Heart right ventricle (tissue), 16 donors: ENCODE data around the gene PNRC2. TPM values are rescaled to one million over a fixed set of nuclear protein-coding genes. Genes with fewer than 3 reads are reported as not detected.
"Not testable (repeated sequence)": the region's sequence is repeated elsewhere in the genome, so short reads cannot be mapped to it uniquely, and the experiment has no call there.

Source experiments
- ATAC-seq, 8 donors: fragments of 200-7000 bp; cut with Tn5 transposase; one replicate each; pipeline ENCODE4 v1.9.1; 2020; ENCODE audit warnings: mild to moderate bottlenecking in 8 of 8, moderate library complexity in 8 of 8, moderate number of reproducible peaks in 1 of 8
- DNase-seq, 2 donors: peaks; one replicate each; pipeline ENCODE4 v3.0.0-alpha.2; 2020
- H3K27ac ChIP-seq, 10 donors: fragments of 200-600 bp; sonication (generic) in 2 of 10; one replicate each; pipeline versions ENCODE4 v1.5.0 to v1.8.0; 2020 to 2022; ENCODE audit warnings: mild to moderate bottlenecking in 3 of 10
- H3K27me3 ChIP-seq, 7 donors: fragments of 200-600 bp; one replicate each; pipeline ENCODE4 v1.8.0; 2021 to 2022; ENCODE audit warnings: mild to moderate bottlenecking in 2 of 7
- H3K36me3 ChIP-seq, 9 donors: fragments of 200-600 bp; sonication (generic) in 1 of 9; one replicate each; pipeline versions ENCODE4 v1.5.0 to v1.8.0; 2020 to 2022; ENCODE audit warnings: mild to moderate bottlenecking in 2 of 9
- H3K4me1 ChIP-seq, 9 donors: fragments of 200-600 bp; sonication (generic) in 1 of 9; one replicate each; pipeline versions ENCODE4 v1.5.0 to v1.8.0; 2020 to 2022; ENCODE audit warnings: mild to moderate bottlenecking in 4 of 9
- H3K4me3 ChIP-seq, 10 donors: fragments of 200-600 bp; sonication (generic) in 2 of 10; one replicate each; pipeline versions ENCODE4 v1.5.0 to v1.8.0; 2020 to 2022; ENCODE audit warnings: mild to moderate bottlenecking in 7 of 10, moderate library complexity in 2 of 10
- H3K9me3 ChIP-seq, 11 donors: fragments of 200-600 bp in 10 of 11; sonication (generic) in 2 of 11; one replicate each; pipeline versions ENCODE4 v1.5.0 to v1.8.0; 2013 to 2022; ENCODE audit warnings: mild to moderate bottlenecking in 2 of 11, control low read depth in 1 of 11, moderate library complexity in 1 of 11
- CTCF ChIP-seq, 9 donors: fragments of 200-600 bp; sonication (generic) in 2 of 9; IDR thresholded peaks; one replicate each; pipeline versions ENCODE4 v1.5.0 to v1.8.0; 2021 to 2022; ENCODE audit warnings: antibody characterized with exemption in 9 of 9, mild to moderate bottlenecking in 5 of 9, moderate library complexity in 1 of 9
- WGBS, 2 donors: extraction: QIAGEN DNeasy Blood & Tissue Kit; methylation state at CpG; one replicate each; pipeline ENCODE4 v1.1.7; 2013; ENCODE audit warnings: inconsistent platforms in 1 of 2; 5-methylcytosine and 5-hydroxymethylcytosine counted together
- intact Hi-C, 10 donors: fragments of 100-400 bp; cut with DNase I; formaldehyde crosslinking; loops; one replicate each; pipeline versions ENCODE4 v1.11.1 to v1.14.2; 2022
- polyA plus RNA-seq, 2 donors: library from polyadenylated mRNA; stranded (reverse); fragments of 200-250 nt; gene quantifications; one replicate each; pipeline ENCODE4 v1.2.3, GENCODE V29; 2013
- total RNA-seq, 10 donors: library from RNA; stranded (reverse); fragmentation: NEBNext Ultra II Directional in 3 of 10; extraction: Animal tissue kit (Norgen Biotek cat#: 25700) in 3 of 10; gene quantifications; one replicate each; pipeline versions ENCODE4 v1.2.1 to v1.2.4, GENCODE V29; 2021 to 2023
- donor health status: Arrhythmogenic right ventricular cardiomyopathy.
- donor health status: ischemic (EF 13 %, LVEDD 7.1; RV severe dilation, severe dysfunction).
- donor health status: healthy with polysubstance abuse.
- donor health status: DM: no; HTN: yes; CAD: no.
- donor health status: DM: no; HTN: no; CAD: no.
- donor health status: ischemic (EF 25% LVEDD 6.9; RV normal size, moderate dysfunction).
- donor health status: ischemic (EF 25% LVEDD 5.7; RV mildly dilated, moderate dysfunction).
- donor health status: healthy.
- donor health status: DM: yes; HTN: yes; CAD: no.
- donor health status: Ischemic cardiomyopathy.
- donor health status: ischemic (EF 35%, LVEDD 5.7; RV mildly dilated, moderate dysfunction).
- donor health status: nonischemic (EF 11% LVEDD 7.7; RV severe dilation, severe dysfunction).
- donor health status: DM: yes; HTN: yes; CAD: no.
- donor health status: PGD.
- donor health status: ischemic (EF 29% LVEDD 5.4; RV normal size, mild dysfunction).
- donor health status: nonischemic (EF 23%, LVEDD 6.1; RV moderate dilation, normal function).

The PNRC2 gene
- total and polyA plus RNA-seq, 12 donors: 58.4 to 129 (median 83.2) TPM

- Histone ChIP-seq H3K27me3 (no peaks in the 10 kb centered on the region), H3K4me1 (peaks cover 0 to 16% (median 8%) of the 10 kb centered on the region in 9 donors), H3K36me3 (no peaks in the 10 kb centered on the region), H3K27ac (no peak overlapping the region), H3K4me3 (no peak overlapping the region), H3K9me3 (no peaks in the 10 kb centered on the region)
- no peak for TF ChIP-seq CTCF (IDR thresholded peaks at IDR 0.05)
- DNase-seq (no peak), ATAC-seq (no peak)
- WGBS, 2 donors: 70 to 72% methylated on average over 5 of the region's 5 CpGs
- intact Hi-C loops: loop anchor here in 2 of 10 donors (5.0 kb wide), 1 partner anchor 33 kb away; no protein-coding TSS in a partner anchor
Observed at GRCh38 chr1:23984417-23985186, 25.0 kb downstream of the PNRC2 start.

- H3K4me3 ChIP-seq, H3K27me3 ChIP-seq, H3K9me3 ChIP-seq, ATAC-seq, intact Hi-C loops, H3K36me3 ChIP-seq, H3K4me1 ChIP-seq, DNase-seq, H3K27ac ChIP-seq: not testable (repeated sequence)
- WGBS, 2 donors: 96 to 99% methylated on average over 20 to 21 of the region's 23 CpGs
Observed at GRCh38 chr1:23987038-23987437, 27.4 kb downstream of the PNRC2 start.

- no peaks in the 10 kb centered on the region for H3K9me3 ChIP-seq
- no peak for TF ChIP-seq CTCF (IDR thresholded peaks at IDR 0.05)
- H3K4me1 ChIP-seq: peaks cover 0 to 6% (median 0%) of the 10 kb centered on the region in 9 donors
- intact Hi-C loops: no loop called here
- no peak overlapping the region for H3K27ac ChIP-seq
- no peaks in the 10 kb centered on the region for H3K36me3 ChIP-seq
- DNase-seq: no peak
- 64 to 68% methylated on average over 3 of the region's 3 CpGs for WGBS, 2 donors
- no peaks in the 10 kb centered on the region for H3K27me3 ChIP-seq
- no peak overlapping the region for H3K4me3 ChIP-seq
- no peak for ATAC-seq
Observed at GRCh38 chr1:23989263-23989662, 29.6 kb downstream of the PNRC2 start.

- intact Hi-C loops: not testable (repeated sequence)
- WGBS, 2 donors: 85 to 88% methylated on average over 13 of the region's 13 CpGs
Observed at GRCh38 chr1:23992011-23992410, 32.4 kb downstream of the PNRC2 start.

GRCh38 chr1:23995431-23995837 is 35.8 kb downstream of the PNRC2 start:
- no peak overlapping the region for H3K4me3 ChIP-seq
- TF ChIP-seq CTCF (IDR thresholded peaks at IDR 0.05): no peak
- no peaks in the 10 kb centered on the region for H3K4me1 ChIP-seq
- H3K27me3 ChIP-seq: no peaks in the 10 kb centered on the region
- ATAC-seq (no peak), DNase-seq (no peak)
- intact Hi-C loops: no loop called here
- no peaks in the 10 kb centered on the region for H3K9me3 ChIP-seq
- 79 to 90% methylated on average over 13 of the region's 13 CpGs for WGBS, 2 donors
- no peaks in the 10 kb centered on the region for H3K36me3 ChIP-seq
- H3K27ac ChIP-seq: no peak overlapping the region

More at GRCh38 chr1:23992011-23992410, 32.4 kb downstream of the PNRC2 start:
- not testable (repeated sequence) for H3K27me3 ChIP-seq, H3K27ac ChIP-seq, H3K4me1 ChIP-seq, H3K4me3 ChIP-seq, ATAC-seq, DNase-seq, H3K9me3 ChIP-seq, H3K36me3 ChIP-seq
